A549 (cell line): ENCODE results near the gene BDNF. TPM values are rescaled to one million over a fixed set of nuclear protein-coding genes. Genes with fewer than 3 reads are reported as not detected.
A peak's percentile ranks its signal among the peaks of the same experiment; 100 is the strongest.

ENCODE experiments used
- ATAC-seq, 2 experiments: fragments of 200-7000 bp in 1 of 2; fragments of >200 bp in 1 of 2; cut with Nextera tagmentation in 1 of 2; cut with Tn5 transposase in 1 of 2; 3 replicates each; pipeline versions ENCODE4 v1.8.0 to v1.9.1; 2018 to 2020; ENCODE audit warnings: mild to moderate bottlenecking in 1 of 2, moderate library complexity in 1 of 2
- CTCF ChIA-PET: fragments of 300-600 bp; sonication (Branson Sonifier 250); formaldehyde crosslinking; extraction: SDS; loops from one replicate; lab custom pipeline; 2021; ENCODE audit warnings: antibody characterized with exemption, inconsistent platforms; lab: Yijun Ruan, JAX
- POLR2A ChIA-PET: fragments of 350-600 bp; formaldehyde crosslinking; extraction: SDS; loops from one replicate; lab custom pipeline; 2021; ENCODE audit warnings: antibody characterized with exemption, inconsistent platforms; lab: Yijun Ruan, JAX
- DNase-seq, 2 experiments: peaks; one replicate each; pipeline versions ENCODE4 v3.0.0 to v3.0.0-alpha.2; 2011 to 2016; ENCODE audit warnings: low read depth in 1 of 2, low spot score in 1 of 2
- FAIRE-seq: peaks from 2 replicates; lab custom pipeline; 2011; peaks lifted over from hg19 to GRCh38; lab: Jason Lieb, UNC
- H3K27ac ChIP-seq, 2 experiments: fragments of >200 bp; sonication (Bioruptor Twin); formaldehyde crosslinking; 3 replicates each; pipeline ENCODE4 v1.5.1; 2016 to 2017
- H3K4me1 ChIP-seq: fragments of >200 bp; sonication (Bioruptor Twin); formaldehyde crosslinking; 3 replicates; pipeline ENCODE4 v1.6.1; 2016
- H3K4me2 ChIP-seq: fragments of >200 bp; sonication (Bioruptor Twin); formaldehyde crosslinking; 3 replicates; pipeline ENCODE4 v1.6.1; 2016
- H3K4me3 ChIP-seq: fragments of >200 bp; sonication (Bioruptor Twin); formaldehyde crosslinking; 3 replicates; pipeline ENCODE4 v1.5.1; 2016
- H3K9me3 ChIP-seq: fragments of >200 bp; sonication (Bioruptor Twin); formaldehyde crosslinking; 3 replicates; pipeline ENCODE4 v1.6.1; 2016
- CBX8 ChIP-seq: fragments of 200-600 bp; sonication (generic); IDR thresholded peaks from 2 replicates; pipeline ENCODE4 v1.6.1; 2016
- CTCF ChIP-seq: fragments of >200 bp; sonication (Bioruptor Twin); formaldehyde crosslinking; IDR thresholded peaks from 3 replicates; pipeline ENCODE4 v1.5.1; 2016
- E2F6 ChIP-seq: IDR thresholded peaks from 2 replicates; pipeline ENCODE4 v1.6.1; 2012; ENCODE audit warnings: low read depth, borderline replicate concordance
- EHF ChIP-seq: fragments of 250-450 bp; sonication (Bioruptor Pico); IDR thresholded peaks from 2 replicates; pipeline ENCODE4 v1.5.0; 2020; ENCODE audit warnings: mild to moderate bottlenecking
- EHMT2 ChIP-seq: fragments of 200-600 bp; sonication (generic); IDR thresholded peaks from 2 replicates; pipeline ENCODE4 v1.6.1; 2016; ENCODE audit warnings: antibody characterized with exemption, low read depth, mild to moderate bottlenecking, moderate library complexity
- ESRRA ChIP-seq: fragments of 150-350 bp; IDR thresholded peaks from 2 replicates; pipeline ENCODE4 v1.6.1; 2014; ENCODE audit warnings: mild to moderate bottlenecking, low read length, borderline replicate concordance
- HOXB5 ChIP-seq: fragments of 250-450 bp; sonication (Bioruptor Pico); IDR thresholded peaks from 2 replicates; pipeline ENCODE4 v1.5.0; 2020; ENCODE audit warnings: mild to moderate bottlenecking, moderate library complexity
- MAFK ChIP-seq: fragments of 450-650 bp; IDR thresholded peaks from 2 replicates; pipeline ENCODE4 v1.6.1; 2014; ENCODE audit not compliant: partially characterized antibody
- MAZ ChIP-seq: fragments of 150-350 bp; IDR thresholded peaks from 2 replicates; pipeline ENCODE4 v1.6.1; 2014; ENCODE audit warnings: antibody characterized with exemption, low read depth, low read length, borderline replicate concordance
- NFE2L2 ChIP-seq: fragments of 150-350 bp; conservative IDR thresholded peaks from 2 replicates; pipeline ENCODE4 v1.6.1; 2014; ENCODE audit warnings: low read length
- RAD21 ChIP-seq, 2 experiments: fragments of >200 bp in 1 of 2; sonication (Bioruptor Twin) in 1 of 2; formaldehyde crosslinking in 1 of 2; IDR thresholded peaks in 1 of 2; conservative IDR thresholded peaks in 1 of 2; 2 replicates in 1 of 2; 3 replicates in 1 of 2; pipeline ENCODE4 v1.6.1; 2012 to 2018; ENCODE audit warnings: inconsistent platforms in 1 of 2
- RCOR1 ChIP-seq: fragments of 150-350 bp; IDR thresholded peaks from 2 replicates; pipeline ENCODE4 v1.6.1; 2014; ENCODE audit warnings: antibody characterized with exemption, low read length, low read depth
- USF2 ChIP-seq: fragments of 450-650 bp; IDR thresholded peaks from 2 replicates; pipeline ENCODE4 v1.6.1; 2014; ENCODE audit warnings: antibody characterized with exemption
- ZNF302 ChIP-seq: fragments of 250-450 bp; sonication (Bioruptor Pico); IDR thresholded peaks from 2 replicates; pipeline ENCODE4 v1.9.0; 2021; ENCODE audit warnings: inconsistent platforms, mild to moderate bottlenecking, moderate library complexity
- WGBS: methylation state at CpG from one replicate; pipeline ENCODE4 v1.1.6; 2017; ENCODE audit errors: missing lambda C conversion rate; 5-methylcytosine and 5-hydroxymethylcytosine counted together
- polyA plus RNA-seq, 4 experiments: library from polyadenylated mRNA; depleted of rRNA in 3 of 4; stranded (reverse); fragments of >200 nt; fragmentation: RNase III in 1 of 4; extraction: RNeasy Plus Mini Kit Qiagen cat#74134 plus additional on column Dnase treatment in 1 of 4; gene quantifications; 2 replicates in 3 of 4; 3 replicates in 1 of 4; pipeline ENCODE4 v1.2.3, GENCODE V29; 2011 to 2017

BDNF gene
- polyA plus RNA-seq, 2 of the 4 experiments (the other 2 are of a cell fraction): 16.4 to 33.7 TPM

GRCh38 chr11:27717801-27718229, 17.6 kb upstream of the BDNF start:
- H3K4me2 ChIP-seq: peak overlapping the region; percentile 87
- H3K4me3 ChIP-seq: peak overlapping the region; percentile 88
- peaks cover 30% of the 10 kb centered on the region for H3K4me1 ChIP-seq
- FAIRE-seq (peak; percentile 72), DNase-seq (peak in 1 of 2 experiments; percentile 39), ATAC-seq (peak in 1 of 2 experiments; percentile 4; a peak in 2 of 6 replicates)
- POLR2A ChIA-PET: interaction anchor here (0.9 to 5.7 kb wide), 10 partner anchors 12 to 1616 kb away, joined by 3 to 78 read pairs (median 5); partner anchors contain the start of genes BDNF, KIF18A and METTL15
- 19% methylated on average over 8 of the region's 8 CpGs for WGBS
- CTCF ChIA-PET: interaction anchor here (0.6 to 7.1 kb wide), 20 partner anchors 9 to 1617 kb away, joined by 3 to 95 read pairs (median 3); partner anchors contain the start of genes BDNF and KIF18A
- H3K9me3 ChIP-seq: no peaks in the 10 kb centered on the region; the same call in 2 of the 3 replicates
- TF ChIP-seq MAFK (peak; percentile 74), RCOR1 (no peak), CBX8 (no peak), EHF (CRISPR knock-in tag) (no peak), ESRRA (no peak), HOXB5 (no peak), E2F6 (no peak), NFE2L2 (peak; percentile 60)
- H3K27ac ChIP-seq: peak overlapping the region; percentile 96 to 98

GRCh38 chr11:27717377-27717776, 17.1 kb upstream of the BDNF start:
- CTCF ChIA-PET: interaction anchor here (0.6 to 7.1 kb wide), 23 partner anchors 9 to 1617 kb away, joined by 3 to 95 read pairs (median 3); partner anchors contain the start of genes BDNF and KIF18A
- H3K9me3 ChIP-seq: no peaks in the 10 kb centered on the region; the same call in 2 of the 3 replicates
- peak overlapping the region; percentile 88 for H3K4me3 ChIP-seq
- DNase-seq: peak; percentile 56 to 58
- POLR2A ChIA-PET: interaction anchor here (0.9 to 5.7 kb wide), 9 partner anchors 11 to 1617 kb away, joined by 3 to 78 read pairs (median 4); partner anchors contain the start of genes BDNF, KIF18A and METTL15
- ATAC-seq: peak; percentile 41 to 48; a peak in 4 of 6 replicates
- peak overlapping the region; percentile 87 for H3K4me2 ChIP-seq
- H3K4me1 ChIP-seq: peaks cover 30% of the 10 kb centered on the region
- TF ChIP-seq EHMT2 (peak; percentile 89; the same call in 1 of the 2 replicates), ESRRA (no peak), MAZ (no peak), E2F6 (no peak), RAD21 (conservative IDR thresholded peaks at IDR 0.05 in 1 of 2, IDR thresholded peaks at IDR 0.05 in 1 of 2) (peak in 1 of 2 experiments; percentile 40; a peak in 1 of 5 replicates), CTCF (peak; percentile 51), ZNF302 (no peak)
- TF ChIP-seq, all 56 proteins: peak for 3
- peak overlapping the region; percentile 96 to 98 for H3K27ac ChIP-seq
- peak; percentile 67 for FAIRE-seq

GRCh38 chr11:27716835-27717234, 16.6 kb upstream of the BDNF start:
- CTCF ChIA-PET: interaction anchor here (0.6 to 7.1 kb wide), 18 partner anchors 10 to 1618 kb away, joined by 3 to 95 read pairs (median 4); partner anchors contain the start of genes BDNF and KIF18A
- POLR2A ChIA-PET: interaction anchor here (1.1 to 5.7 kb wide), 5 partner anchors 11 to 1118 kb away, joined by 4 to 78 read pairs (median 5); partner anchors contain the start of genes BDNF, KIF18A and METTL15
- H3K4me1 ChIP-seq: peaks cover 29% of the 10 kb centered on the region
- H3K9me3 ChIP-seq: no peaks in the 10 kb centered on the region; the same call in 2 of the 3 replicates
- peak overlapping the region in 1 of 2 experiments; percentile 98; a peak in 3 of 6 replicates for H3K27ac ChIP-seq
- FAIRE-seq (no peak), ATAC-seq (no peak), DNase-seq (no peak)
- TF ChIP-seq ESRRA (no peak), USF2 (no peak), RAD21 (conservative IDR thresholded peaks at IDR 0.05 in 1 of 2, IDR thresholded peaks at IDR 0.05 in 1 of 2) (peak; percentile 13 to 45; a peak in 2 of 5 replicates)
- peak overlapping the region; percentile 87; the same call in 2 of the 3 replicates for H3K4me2 ChIP-seq
- H3K4me3 ChIP-seq: no peak overlapping the region
- 65% methylated on average over 2 of the region's 2 CpGs for WGBS
